Astrocyte (in vitro differentiated cells and primary cell): ENCODE measurements around the gene TMEM179.

Experiments
- EZH2 ChIP-seq: IDR thresholded peaks from 2 replicates; pipeline ENCODE4 v1.6.1; 2012; ENCODE audit warnings: mild to moderate bottlenecking, low read length, inconsistent platforms; ENCODE audit not compliant: insufficient read depth
- TF ChIP-seq, protein P1 (sequence below): IDR thresholded peaks from 2 replicates; pipeline ENCODE4 v1.5.1; 2011; ENCODE audit warnings: low read depth, mild to moderate bottlenecking, inconsistent platforms, low read length, moderate library complexity; ENCODE audit not compliant: insufficient read depth

- TF ChIP-seq, protein P1, sequence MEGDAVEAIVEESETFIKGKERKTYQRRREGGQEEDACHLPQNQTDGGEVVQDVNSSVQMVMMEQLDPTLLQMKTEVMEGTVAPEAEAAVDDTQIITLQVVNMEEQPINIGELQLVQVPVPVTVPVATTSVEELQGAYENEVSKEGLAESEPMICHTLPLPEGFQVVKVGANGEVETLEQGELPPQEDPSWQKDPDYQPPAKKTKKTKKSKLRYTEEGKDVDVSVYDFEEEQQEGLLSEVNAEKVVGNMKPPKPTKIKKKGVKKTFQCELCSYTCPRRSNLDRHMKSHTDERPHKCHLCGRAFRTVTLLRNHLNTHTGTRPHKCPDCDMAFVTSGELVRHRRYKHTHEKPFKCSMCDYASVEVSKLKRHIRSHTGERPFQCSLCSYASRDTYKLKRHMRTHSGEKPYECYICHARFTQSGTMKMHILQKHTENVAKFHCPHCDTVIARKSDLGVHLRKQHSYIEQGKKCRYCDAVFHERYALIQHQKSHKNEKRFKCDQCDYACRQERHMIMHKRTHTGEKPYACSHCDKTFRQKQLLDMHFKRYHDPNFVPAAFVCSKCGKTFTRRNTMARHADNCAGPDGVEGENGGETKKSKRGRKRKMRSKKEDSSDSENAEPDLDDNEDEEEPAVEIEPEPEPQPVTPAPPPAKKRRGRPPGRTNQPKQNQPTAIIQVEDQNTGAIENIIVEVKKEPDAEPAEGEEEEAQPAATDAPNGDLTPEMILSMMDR: no peak
- no peak for TF ChIP-seq EZH2
These were observed 5.1 kb upstream of the TMEM179 start for GRCh38 chr14:104609666-104610065.
